Glutamatergic neuron (in vitro differentiated cells): ENCODE measurements around the gene INPP5B. TPM values are rescaled to one million over a fixed set of nuclear protein-coding genes. Genes with fewer than 3 reads are reported as not detected.

Source experiments
- DNase-seq: peaks from one replicate; pipeline ENCODE4 v3.0.0; 2022
- H3K27ac Mint-ChIP-seq: one replicate; pipeline ENCODE4 v1.8.0; 2020; ENCODE audit warnings: mild to moderate bottlenecking, mixed read lengths, inconsistent platforms; ENCODE audit not compliant: unreplicated experiment
- H3K27me3 Mint-ChIP-seq: one replicate; pipeline ENCODE4 v1.8.0; 2020; ENCODE audit warnings: mild to moderate bottlenecking, moderate library complexity, mixed read lengths, inconsistent platforms; ENCODE audit not compliant: unreplicated experiment
- H3K36me3 Mint-ChIP-seq: one replicate; pipeline ENCODE4 v1.8.0; 2020; ENCODE audit warnings: mild to moderate bottlenecking, mixed read lengths, inconsistent platforms; ENCODE audit not compliant: unreplicated experiment
- H3K4me1 Mint-ChIP-seq: one replicate; pipeline ENCODE4 v1.8.0; 2020; ENCODE audit warnings: mild to moderate bottlenecking, low read depth, mixed read lengths, inconsistent platforms; ENCODE audit not compliant: unreplicated experiment
- H3K4me3 Mint-ChIP-seq: one replicate; pipeline ENCODE4 v1.8.0; 2020; ENCODE audit warnings: mild to moderate bottlenecking, mixed read lengths, inconsistent platforms; ENCODE audit not compliant: unreplicated experiment
- H3K9me3 Mint-ChIP-seq: one replicate; pipeline ENCODE4 v1.8.0; 2020; ENCODE audit warnings: mild to moderate bottlenecking, moderate library complexity, mixed read lengths, inconsistent platforms; ENCODE audit not compliant: unreplicated experiment
- total RNA-seq: library from RNA; stranded (reverse); fragmentation: NEBNext Ultra II Directional; extraction: Animal tissue kit (Norgen Biotek cat#: 25700); gene quantifications from one replicate; pipeline ENCODE4 v1.2.1, GENCODE V29; 2021; ENCODE audit not compliant: unreplicated experiment
- TF ChIP-seq, protein P1 (sequence below): fragments of 200-600 bp; sonication (generic); IDR thresholded peaks from one replicate; pipeline ENCODE4 v1.5.0; 2021; ENCODE audit not compliant: partially characterized antibody, unreplicated experiment

The INPP5B gene
- total RNA-seq, 1 donor from 2014 or later, result 19.3 TPM

DNA sequence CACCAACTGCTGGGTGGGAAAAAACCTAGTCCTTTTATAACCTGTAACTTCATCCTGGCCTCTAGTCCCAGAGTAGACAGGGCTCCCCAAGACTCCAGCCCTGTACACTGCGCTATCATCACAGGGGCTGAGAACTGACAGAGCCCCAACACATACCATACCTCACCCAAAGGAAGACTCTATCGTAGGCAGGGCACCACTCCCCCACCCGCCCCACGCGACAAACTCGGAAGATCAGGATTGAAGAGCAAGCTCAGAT is 15.8 kb downstream of the INPP5B start:
- TF ChIP-seq, protein P1, sequence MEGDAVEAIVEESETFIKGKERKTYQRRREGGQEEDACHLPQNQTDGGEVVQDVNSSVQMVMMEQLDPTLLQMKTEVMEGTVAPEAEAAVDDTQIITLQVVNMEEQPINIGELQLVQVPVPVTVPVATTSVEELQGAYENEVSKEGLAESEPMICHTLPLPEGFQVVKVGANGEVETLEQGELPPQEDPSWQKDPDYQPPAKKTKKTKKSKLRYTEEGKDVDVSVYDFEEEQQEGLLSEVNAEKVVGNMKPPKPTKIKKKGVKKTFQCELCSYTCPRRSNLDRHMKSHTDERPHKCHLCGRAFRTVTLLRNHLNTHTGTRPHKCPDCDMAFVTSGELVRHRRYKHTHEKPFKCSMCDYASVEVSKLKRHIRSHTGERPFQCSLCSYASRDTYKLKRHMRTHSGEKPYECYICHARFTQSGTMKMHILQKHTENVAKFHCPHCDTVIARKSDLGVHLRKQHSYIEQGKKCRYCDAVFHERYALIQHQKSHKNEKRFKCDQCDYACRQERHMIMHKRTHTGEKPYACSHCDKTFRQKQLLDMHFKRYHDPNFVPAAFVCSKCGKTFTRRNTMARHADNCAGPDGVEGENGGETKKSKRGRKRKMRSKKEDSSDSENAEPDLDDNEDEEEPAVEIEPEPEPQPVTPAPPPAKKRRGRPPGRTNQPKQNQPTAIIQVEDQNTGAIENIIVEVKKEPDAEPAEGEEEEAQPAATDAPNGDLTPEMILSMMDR, result no peak
- Mint-ChIP-seq H3K27ac (no peak overlapping the region), H3K4me1 (peaks cover 3% of the 10 kb centered on the region), H3K4me3 (peak overlapping the region; percentile 97), H3K36me3 (peaks cover 8% of the 10 kb centered on the region), H3K9me3 (peaks cover 3% of the 10 kb centered on the region), H3K27me3 (no peaks in the 10 kb centered on the region)
- DNase-seq, result no peak

GRCh38 chr1:37930246-37931101 is 16.4 kb downstream of the INPP5B start:
- Mint-ChIP-seq H3K4me3 (peak overlapping the region; percentile 97), H3K27me3 (no peaks in the 10 kb centered on the region), H3K36me3 (peaks cover 6% of the 10 kb centered on the region), H3K27ac (no peak overlapping the region), H3K4me1 (peaks cover 3% of the 10 kb centered on the region), H3K9me3 (peaks cover under 1% of the 10 kb centered on the region)
- TF ChIP-seq, protein P1, result no peak
- DNase-seq, result no peak

- H3K27me3 Mint-ChIP-seq, result no peaks in the 10 kb centered on the region
- no peak for DNase-seq
- H3K27ac Mint-ChIP-seq, result no peak overlapping the region
- TF ChIP-seq, protein P1, result no peak
- H3K4me3 Mint-ChIP-seq, result no peak overlapping the region
- H3K9me3 Mint-ChIP-seq, result no peaks in the 10 kb centered on the region
- H3K4me1 Mint-ChIP-seq, result peaks cover 3% of the 10 kb centered on the region
- H3K36me3 Mint-ChIP-seq, result no peaks in the 10 kb centered on the region
These were observed 20.6 kb downstream of the INPP5B start for GRCh38 chr1:37926038-37926924.

DNA sequence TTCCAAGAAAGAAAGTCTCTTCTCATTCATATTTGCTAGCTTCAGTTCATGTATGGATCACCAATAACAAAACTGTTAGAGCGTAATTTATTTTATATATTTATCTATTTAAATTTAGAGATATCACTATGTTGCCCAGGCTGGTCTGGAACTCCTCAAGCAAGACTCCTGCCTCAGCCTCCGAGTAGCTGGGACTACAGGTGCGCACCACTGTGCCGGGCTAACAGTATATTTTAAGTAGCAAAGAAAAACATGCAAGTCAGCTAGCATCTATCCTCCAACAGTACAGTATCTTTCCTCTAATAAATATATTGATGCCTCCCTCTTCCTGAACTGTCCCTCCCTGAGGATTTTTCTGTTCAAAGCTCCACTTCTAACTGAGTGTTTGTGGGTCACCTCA is 21.5 kb downstream of the INPP5B start:
- TF ChIP-seq, protein P1, result no peak
- Mint-ChIP-seq H3K4me3 (no peak overlapping the region), H3K4me1 (no peaks in the 10 kb centered on the region), H3K36me3 (no peaks in the 10 kb centered on the region), H3K9me3 (no peaks in the 10 kb centered on the region), H3K27ac (no peak overlapping the region), H3K27me3 (no peaks in the 10 kb centered on the region)
- no peak for DNase-seq

DNA sequence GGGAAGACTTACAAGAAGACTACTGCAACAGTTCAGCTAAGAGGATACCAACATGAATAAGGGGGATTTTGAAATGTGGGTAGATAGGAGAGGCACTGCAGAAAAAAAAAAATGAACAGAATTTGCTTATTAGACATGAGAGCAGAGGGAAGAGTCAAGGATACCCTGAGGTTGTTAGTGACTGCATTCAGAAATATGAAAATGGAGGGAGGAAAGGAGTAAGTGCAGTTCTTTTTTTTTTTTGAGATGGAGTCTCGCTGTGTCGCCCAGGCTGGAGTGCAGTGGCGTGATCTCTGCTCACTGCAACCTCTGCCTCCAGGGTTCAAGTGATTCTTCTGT is 23.3 kb downstream of the INPP5B start:
- TF ChIP-seq, protein P1, result no peak
- H3K36me3 Mint-ChIP-seq, result no peaks in the 10 kb centered on the region
- no peaks in the 10 kb centered on the region for H3K9me3 Mint-ChIP-seq
- no peak for DNase-seq
- no peaks in the 10 kb centered on the region for H3K4me1 Mint-ChIP-seq
- H3K27ac Mint-ChIP-seq, result no peak overlapping the region
- H3K27me3 Mint-ChIP-seq, result no peaks in the 10 kb centered on the region
- no peak overlapping the region for H3K4me3 Mint-ChIP-seq
